AG04450 (cell line): Measurements from ENCODE around the gene PAPOLA. TPM values are rescaled to one million over a fixed set of nuclear protein-coding genes. Genes with fewer than 3 reads are reported as not detected.
"Not testable (repeated sequence)": the region's sequence is repeated elsewhere in the genome, so short reads cannot be mapped to it uniquely, and the experiment has no call there.

ENCODE experiments used
- CTCF ChIA-PET: fragments of 300-600, 350-600 bp; formaldehyde crosslinking; extraction: SDS; loops from one replicate; lab custom pipeline; 2022; ENCODE audit warnings: antibody characterized with exemption, inconsistent platforms; lab: Charles Lee
- POLR2A ChIA-PET: fragments of 350-600 bp; formaldehyde crosslinking; extraction: SDS; loops from one replicate; lab custom pipeline; 2021; ENCODE audit warnings: antibody characterized with exemption, inconsistent platforms; lab: Yijun Ruan, JAX
- DNase-seq: peaks from one replicate; pipeline ENCODE4 v3.0.0-alpha.2; 2011; ENCODE audit warnings: low read depth, low spot score
- H3K27ac ChIP-seq: one replicate; pipeline ENCODE4 v1.5.1; 2012; ENCODE audit warnings: low read depth, low read length, control low read depth
- H3K27me3 ChIP-seq: one replicate; pipeline ENCODE4 v1.6.0; 2012; ENCODE audit warnings: low read length; ENCODE audit not compliant: control insufficient read depth, insufficient read depth
- H3K4me3 ChIP-seq: 2 replicates; pipeline ENCODE4 v1.5.1; 2011; ENCODE audit warnings: mild to moderate bottlenecking, low read depth, low read length, control low read depth
- H3K9me3 ChIP-seq: 2 replicates; pipeline ENCODE4 v1.5.1; 2012; ENCODE audit warnings: low read length; ENCODE audit not compliant: control insufficient read depth, insufficient read depth
- polyA plus RNA-seq: library from polyadenylated mRNA; depleted of rRNA; stranded (reverse); fragments of >200 nt; gene quantifications from 2 replicates; pipeline ENCODE4 v1.2.3, GENCODE V29; 2011
- TF ChIP-seq, protein P1 (sequence below): IDR thresholded peaks from 2 replicates; pipeline ENCODE4 v1.5.1; 2011; ENCODE audit warnings: low read depth, low read length, control low read depth, inconsistent platforms

PAPOLA gene
- polyA plus RNA-seq, 1 experiment, result 191 TPM

DNA sequence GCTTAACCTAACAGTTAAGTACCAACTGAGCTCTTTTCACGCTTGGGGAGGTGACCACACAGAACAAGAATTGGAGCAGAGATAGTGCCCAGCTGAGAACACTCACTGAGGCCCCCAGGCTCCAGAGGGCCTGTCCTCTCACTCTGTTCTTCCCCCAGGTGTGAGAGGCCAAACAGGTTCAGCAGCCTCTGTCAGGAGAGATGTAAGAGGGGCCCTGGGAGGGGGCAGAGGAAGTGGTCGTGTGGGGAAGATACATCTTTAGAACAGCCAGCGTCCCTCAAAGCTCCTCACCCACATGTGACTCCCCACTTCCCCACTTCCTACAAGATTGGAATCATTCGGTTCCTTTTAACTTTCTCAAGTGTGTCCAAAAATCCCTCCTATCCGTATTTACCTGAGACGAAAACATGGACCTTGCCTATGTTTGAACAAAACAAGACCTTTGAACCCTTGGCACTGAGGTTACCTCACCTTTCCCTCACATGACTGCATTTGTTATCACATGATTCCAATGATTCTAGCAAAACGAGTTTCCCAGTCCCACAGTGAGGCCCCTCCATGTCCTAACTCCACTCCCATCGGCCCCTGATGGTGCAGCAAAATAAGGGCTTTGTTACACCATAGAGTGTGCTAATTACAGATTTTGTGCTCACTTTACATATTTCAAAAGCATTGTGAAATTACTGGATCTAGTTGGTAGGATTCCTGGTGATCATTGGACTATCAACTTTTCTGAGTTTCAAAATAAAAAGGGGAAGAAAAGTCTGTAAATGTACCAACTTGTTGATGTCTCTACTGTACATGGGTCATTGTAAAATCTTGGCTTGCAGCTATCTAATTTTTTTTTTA, 40.0 kb upstream of the PAPOLA start:
- H3K4me3 ChIP-seq, result no peak overlapping the region
- ChIA-PET POLR2A (no interaction called here), CTCF (no interaction called here)

DNA sequence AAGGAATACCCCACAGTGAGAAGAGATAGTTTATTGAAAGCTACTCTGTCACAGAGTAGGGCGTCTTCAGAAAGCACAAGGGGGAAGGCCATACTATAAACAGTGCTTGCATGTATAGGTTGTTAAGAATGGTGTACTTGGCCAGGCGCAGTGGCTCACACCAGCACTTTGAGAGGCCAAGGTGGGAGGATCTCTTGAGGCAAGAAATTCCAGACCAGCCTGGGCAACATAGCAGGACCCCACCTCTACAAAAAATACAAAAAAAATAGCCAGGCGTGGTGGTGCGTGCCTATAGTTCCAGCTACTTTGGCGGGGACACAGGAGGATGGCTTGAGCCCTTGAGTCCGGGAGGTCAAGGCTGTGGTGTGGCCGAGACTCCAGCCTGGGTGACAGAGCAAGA, 38.0 kb upstream of the PAPOLA start:
- no peak overlapping the region for H3K4me3 ChIP-seq

More for the DNA sequence above, 40.0 kb upstream of the PAPOLA start:
- H3K27ac ChIP-seq, result no peak overlapping the region
- H3K9me3 ChIP-seq, result no peaks in the 10 kb centered on the region
- DNase-seq, result no peak
- H3K27me3 ChIP-seq, result no peaks in the 10 kb centered on the region
- TF ChIP-seq, protein P1, sequence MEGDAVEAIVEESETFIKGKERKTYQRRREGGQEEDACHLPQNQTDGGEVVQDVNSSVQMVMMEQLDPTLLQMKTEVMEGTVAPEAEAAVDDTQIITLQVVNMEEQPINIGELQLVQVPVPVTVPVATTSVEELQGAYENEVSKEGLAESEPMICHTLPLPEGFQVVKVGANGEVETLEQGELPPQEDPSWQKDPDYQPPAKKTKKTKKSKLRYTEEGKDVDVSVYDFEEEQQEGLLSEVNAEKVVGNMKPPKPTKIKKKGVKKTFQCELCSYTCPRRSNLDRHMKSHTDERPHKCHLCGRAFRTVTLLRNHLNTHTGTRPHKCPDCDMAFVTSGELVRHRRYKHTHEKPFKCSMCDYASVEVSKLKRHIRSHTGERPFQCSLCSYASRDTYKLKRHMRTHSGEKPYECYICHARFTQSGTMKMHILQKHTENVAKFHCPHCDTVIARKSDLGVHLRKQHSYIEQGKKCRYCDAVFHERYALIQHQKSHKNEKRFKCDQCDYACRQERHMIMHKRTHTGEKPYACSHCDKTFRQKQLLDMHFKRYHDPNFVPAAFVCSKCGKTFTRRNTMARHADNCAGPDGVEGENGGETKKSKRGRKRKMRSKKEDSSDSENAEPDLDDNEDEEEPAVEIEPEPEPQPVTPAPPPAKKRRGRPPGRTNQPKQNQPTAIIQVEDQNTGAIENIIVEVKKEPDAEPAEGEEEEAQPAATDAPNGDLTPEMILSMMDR, result no peak

DNA sequence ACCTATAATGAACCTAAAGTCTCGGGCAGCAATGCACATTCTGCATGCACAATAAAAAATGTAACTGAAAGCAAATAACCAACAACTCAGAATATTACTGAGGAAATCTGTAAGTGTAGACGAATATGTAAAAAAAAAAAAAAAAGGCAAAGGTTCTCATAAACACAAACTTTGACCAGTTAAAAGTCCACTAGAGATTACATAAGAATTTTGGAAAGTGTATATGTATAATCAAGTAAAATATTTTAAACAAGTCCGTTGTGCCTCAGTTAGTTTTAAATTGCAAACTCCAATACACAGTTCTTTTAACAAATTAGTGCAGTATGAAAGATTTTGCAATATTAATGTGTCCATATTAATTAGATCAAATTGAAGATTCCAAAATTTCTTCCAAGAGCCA, 35.3 kb upstream of the PAPOLA start:
- Histone ChIP-seq H3K4me3 (no peak overlapping the region), H3K27me3 (no peaks in the 10 kb centered on the region), H3K9me3 (no peaks in the 10 kb centered on the region), H3K27ac (no peak overlapping the region)
- ChIA-PET CTCF (no interaction called here), POLR2A (no interaction called here)
- TF ChIP-seq, protein P1, result no peak
- no peak for DNase-seq

More for the DNA sequence above, 38.0 kb upstream of the PAPOLA start:
- H3K27me3 ChIP-seq, result no peaks in the 10 kb centered on the region
- TF ChIP-seq, protein P1, result no peak
- ChIA-PET CTCF (no interaction called here), POLR2A (no interaction called here)
- no peaks in the 10 kb centered on the region for H3K9me3 ChIP-seq
- no peak overlapping the region for H3K27ac ChIP-seq
- DNase-seq, result no peak

DNA sequence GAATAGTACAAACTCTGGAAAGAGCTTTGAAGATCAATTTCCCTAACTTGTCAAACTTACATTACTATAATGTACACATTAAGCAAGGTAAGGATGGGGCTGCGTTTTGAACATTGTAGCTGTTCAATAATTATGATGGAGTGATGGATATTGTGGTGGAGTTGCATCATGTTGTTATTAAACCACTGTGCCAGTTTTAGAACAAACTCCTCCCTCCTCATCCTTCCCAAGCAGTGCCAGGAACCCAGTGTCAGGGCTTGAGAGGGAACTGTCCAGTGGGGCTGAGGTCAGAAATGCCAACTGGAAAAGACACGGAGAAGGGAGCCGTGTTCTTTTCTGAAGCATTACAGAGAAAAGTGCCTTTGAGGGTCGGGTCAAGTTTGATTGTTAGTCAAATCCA, 31.9 kb upstream of the PAPOLA start:
- Histone ChIP-seq H3K4me3 (no peak overlapping the region), H3K27me3 (peaks cover under 1% of the 10 kb centered on the region), H3K9me3 (no peaks in the 10 kb centered on the region), H3K27ac (no peak overlapping the region)
- ChIA-PET CTCF (no interaction called here), POLR2A (no interaction called here)
- TF ChIP-seq, protein P1, result no peak
- DNase-seq, result no peak

DNA sequence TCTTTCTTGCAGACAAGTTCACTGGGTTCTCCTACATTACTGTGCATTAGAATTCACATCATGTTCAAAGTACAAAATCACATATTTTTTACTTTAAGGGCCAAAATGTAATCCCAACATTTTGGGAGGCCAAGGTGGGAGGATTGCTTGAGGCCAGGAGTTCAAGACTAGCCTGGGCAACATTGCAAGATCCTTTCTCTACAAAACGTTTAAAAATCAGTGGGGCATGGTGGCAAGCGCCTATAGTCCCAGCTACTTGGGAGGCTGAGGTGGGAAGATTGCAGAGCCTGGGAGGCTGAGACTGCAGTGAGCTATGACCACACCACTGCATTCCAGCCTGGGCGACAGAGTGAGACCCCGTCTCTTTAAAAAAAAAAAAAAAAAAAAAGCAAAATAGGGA, 31.2 kb upstream of the PAPOLA start:
- CTCF ChIA-PET, H3K27me3 ChIP-seq, POLR2A ChIA-PET: not testable (repeated sequence)

More for the DNA sequence above, 31.2 kb upstream of the PAPOLA start:
- not testable (repeated sequence) for H3K27ac ChIP-seq, DNase-seq, H3K4me3 ChIP-seq, H3K9me3 ChIP-seq
